GM12801 (cell line): ENCODE results near the gene CLSTN2.

Experiments used
- CTCF ChIP-seq: IDR thresholded peaks from one replicate; pipeline ENCODE4 v1.5.1; 2011; ENCODE audit warnings: control low read depth; ENCODE audit not compliant: insufficient read length; ENCODE audit errors: extremely low read depth

The CLSTN2 gene

DNA sequence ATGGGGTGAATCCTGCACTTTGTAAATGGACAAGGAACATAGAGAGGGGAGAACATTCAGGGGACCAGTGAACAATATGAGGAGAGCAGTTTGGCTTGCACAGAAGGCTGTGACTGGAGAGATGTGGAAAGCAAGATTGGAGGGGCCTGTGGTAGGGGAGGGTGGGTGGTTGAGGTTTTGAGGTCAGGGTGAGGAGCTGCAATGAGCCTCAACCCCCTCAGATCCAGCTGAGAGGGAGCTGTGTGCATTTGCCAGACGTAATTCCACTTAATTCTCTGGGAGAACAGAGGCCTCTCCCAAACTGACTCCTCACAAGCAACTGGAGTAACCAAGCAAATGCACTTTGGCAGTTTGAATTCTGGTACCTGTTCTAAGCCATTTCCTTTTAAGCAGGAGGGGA is 489.7 kb downstream of the CLSTN2 start:
- no peak for TF ChIP-seq CTCF

GRCh38 chr3:140427786-140428185 is 492.8 kb downstream of the CLSTN2 start:
- TF ChIP-seq CTCF: no peak

DNA sequence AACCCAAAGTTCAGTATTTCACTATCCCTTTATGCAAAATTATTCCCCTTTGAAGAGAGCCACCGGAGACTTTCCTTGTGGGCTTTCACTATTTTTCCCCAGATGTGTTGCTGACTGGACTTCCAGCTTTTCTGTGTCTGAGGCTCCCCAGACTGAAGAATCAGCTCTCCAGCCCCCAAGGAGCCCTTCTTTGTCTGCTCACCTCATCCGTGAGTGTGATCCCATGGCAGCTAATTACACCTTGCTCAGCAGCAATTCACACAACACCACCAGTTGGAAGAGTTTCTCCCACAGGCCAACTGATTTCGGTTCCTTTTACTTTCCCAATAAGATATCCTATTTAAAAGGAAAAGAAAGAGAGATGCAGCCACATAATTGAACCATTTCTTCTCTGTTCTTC is 493.4 kb downstream of the CLSTN2 start:
- TF ChIP-seq CTCF: no peak

DNA sequence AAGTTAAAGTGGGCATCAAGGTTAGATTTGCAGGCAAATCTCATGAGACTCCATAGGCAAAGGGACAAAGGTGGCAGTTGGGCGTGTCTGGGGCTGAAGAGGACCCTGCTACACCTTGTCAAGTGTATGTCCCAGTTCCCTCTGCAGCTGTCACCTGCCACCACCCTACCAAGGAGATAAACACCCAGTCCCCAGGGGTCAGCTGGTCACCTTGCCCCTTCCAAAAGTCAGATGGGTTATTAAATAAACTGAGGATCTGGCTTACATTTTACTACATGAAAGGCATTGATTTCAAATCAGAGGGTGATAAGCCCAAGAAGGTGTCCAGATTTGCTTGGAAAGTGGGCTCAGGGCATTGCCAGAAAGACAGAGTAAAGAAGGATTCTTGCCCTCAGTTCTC is 494.8 kb downstream of the CLSTN2 start:
- no peak for TF ChIP-seq CTCF

DNA sequence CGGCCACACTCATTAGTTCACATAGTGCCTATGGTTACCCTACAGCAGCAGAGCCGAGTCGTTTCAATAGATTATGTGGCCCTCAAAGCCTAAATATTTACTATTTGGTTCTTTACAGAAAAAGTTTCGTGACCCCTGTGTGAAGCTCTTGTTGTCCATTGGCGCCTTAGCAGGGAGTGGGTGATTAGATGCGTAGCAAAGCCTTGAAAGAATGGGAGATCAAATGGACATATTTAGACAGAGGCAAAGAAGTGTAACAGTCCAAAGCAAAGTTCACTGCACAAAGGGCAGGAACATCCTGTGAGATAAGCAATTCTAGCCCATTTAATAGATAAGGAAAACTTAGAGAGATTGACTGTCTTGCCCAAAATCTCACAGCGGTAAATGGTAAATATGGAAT is 495.5 kb downstream of the CLSTN2 start:
- TF ChIP-seq CTCF: no peak

GRCh38 chr3:140432229-140432669 is 497.3 kb downstream of the CLSTN2 start:
- no peak for TF ChIP-seq CTCF

DNA sequence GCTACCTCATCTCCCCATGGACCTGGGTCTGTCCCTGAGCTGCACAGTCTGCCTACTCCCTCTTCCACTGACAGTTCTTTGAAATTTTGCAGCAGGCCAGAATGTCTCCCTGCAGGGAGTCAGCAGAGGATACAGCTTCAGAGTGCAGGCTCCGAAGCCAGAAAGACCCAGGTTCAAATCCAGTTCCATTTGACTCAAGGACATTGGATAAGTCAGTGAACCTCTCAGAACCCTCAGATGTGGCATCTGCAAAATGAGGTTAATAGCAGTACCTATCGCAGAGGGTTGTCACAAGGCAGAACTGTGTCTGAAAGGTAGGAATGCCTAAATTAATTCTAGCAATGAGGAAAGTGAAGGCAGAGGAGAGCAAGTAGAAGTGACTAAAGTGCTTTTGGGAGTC is 498.4 kb downstream of the CLSTN2 start:
- no peak for TF ChIP-seq CTCF
